Liver (tissue), 9 donors: Measurements from ENCODE around the gene SCGN. TPM values are rescaled to one million over a fixed set of nuclear protein-coding genes. Genes with fewer than 3 reads are reported as not detected.

ENCODE experiments used
- DNase-seq: peaks from one replicate; pipeline ENCODE4 v3.0.0-alpha.2; 2017; ENCODE audit warnings: low spot score
- H3K27ac ChIP-seq, 2 donors: one replicate each; pipeline ENCODE4 v1.7.0; 2013; ENCODE audit warnings: inconsistent platforms in 2 of 2, low read length in 2 of 2, control low read depth in 1 of 2, low read depth in 1 of 2, mild to moderate bottlenecking in 1 of 2
- H3K27me3 ChIP-seq, 4 donors: one replicate each; pipeline versions ENCODE4 v1.6.1 to v1.7.0; 2013; ENCODE audit warnings: low read length in 3 of 4, inconsistent platforms in 1 of 4, mild to moderate bottlenecking in 1 of 4, moderate library complexity in 1 of 4; ENCODE audit not compliant: control insufficient read depth in 4 of 4, insufficient read depth in 4 of 4
- H3K36me3 ChIP-seq, 4 donors: one replicate each; pipeline versions ENCODE4 v1.6.1 to v1.7.0; 2013; ENCODE audit warnings: low read length in 3 of 4, mild to moderate bottlenecking in 3 of 4, low read depth in 1 of 4, moderate library complexity in 1 of 4; ENCODE audit not compliant: control insufficient read depth in 4 of 4, insufficient read depth in 3 of 4
- H3K4me1 ChIP-seq, 4 donors: one replicate each; pipeline versions ENCODE4 v1.6.1 to v1.7.0; 2013; ENCODE audit warnings: low read length in 3 of 4, mild to moderate bottlenecking in 3 of 4, moderate library complexity in 1 of 4; ENCODE audit not compliant: control insufficient read depth in 4 of 4, insufficient read depth in 4 of 4
- H3K4me3 ChIP-seq, 3 donors: one replicate each; pipeline versions ENCODE4 v1.6.1 to v1.7.0; 2013; ENCODE audit warnings: low read length in 3 of 3, control low read depth in 1 of 3, low read depth in 1 of 3, mild to moderate bottlenecking in 1 of 3
- H3K9ac ChIP-seq, 2 donors: one replicate each; pipeline ENCODE4 v1.7.0; 2013; ENCODE audit warnings: low read length in 2 of 2, mild to moderate bottlenecking in 2 of 2, moderate library complexity in 2 of 2, control low read depth in 1 of 2, low read depth in 1 of 2
- H3K9me3 ChIP-seq, 4 donors: one replicate each; pipeline versions ENCODE4 v1.6.1 to v1.7.0; 2013; ENCODE audit warnings: low read length in 3 of 4; ENCODE audit not compliant: control insufficient read depth in 4 of 4
- ATF3 ChIP-seq: IDR thresholded peaks from 2 replicates; pipeline ENCODE4 v1.6.1; 2016; ENCODE audit warnings: antibody characterized with exemption
- EGR1 ChIP-seq, 2 donors: IDR thresholded peaks; 2 replicates each; pipeline ENCODE4 v1.6.1; 2016 to 2018; ENCODE audit warnings: antibody characterized with exemption in 2 of 2, low read depth in 2 of 2
- FOXA1 ChIP-seq: IDR thresholded peaks from 2 replicates; pipeline ENCODE4 v1.6.1; 2016; ENCODE audit warnings: antibody characterized with exemption
- FOXA2 ChIP-seq: IDR thresholded peaks from 2 replicates; pipeline ENCODE4 v1.6.1; 2016; ENCODE audit warnings: antibody characterized with exemption
- GABPA ChIP-seq, 2 donors: IDR thresholded peaks in 1 of 2; conservative IDR thresholded peaks in 1 of 2; 2 replicates each; pipeline ENCODE4 v1.6.1; 2016; ENCODE audit warnings: antibody characterized with exemption in 2 of 2, mild to moderate bottlenecking in 1 of 2, moderate library complexity in 1 of 2
- HNF4A ChIP-seq, 2 donors: conservative IDR thresholded peaks; 2 replicates each; pipeline ENCODE4 v1.6.1; 2016; ENCODE audit warnings: antibody characterized with exemption in 2 of 2, mild to moderate bottlenecking in 2 of 2
- HNF4G ChIP-seq: IDR thresholded peaks from 2 replicates; pipeline ENCODE4 v1.6.1; 2016; ENCODE audit warnings: antibody characterized with exemption
- JUND ChIP-seq, 2 donors: IDR thresholded peaks; 2 replicates each; pipeline ENCODE4 v1.6.1; 2016; ENCODE audit warnings: antibody characterized with exemption in 2 of 2
- NR2F2 ChIP-seq: IDR thresholded peaks from 2 replicates; pipeline ENCODE4 v1.6.1; 2016; ENCODE audit warnings: antibody characterized with exemption
- RAD21 ChIP-seq, 2 donors: IDR thresholded peaks; 2 replicates each; pipeline ENCODE4 v1.6.1; 2016; ENCODE audit warnings: antibody characterized with exemption in 2 of 2, mild to moderate bottlenecking in 2 of 2
- RXRA ChIP-seq, 2 donors: IDR thresholded peaks; 2 replicates each; pipeline ENCODE4 v1.6.1; 2017 to 2018; ENCODE audit warnings: antibody characterized with exemption in 2 of 2, mild to moderate bottlenecking in 1 of 2
- TAF1 ChIP-seq: conservative IDR thresholded peaks from 2 replicates; pipeline ENCODE4 v1.6.1; 2016; ENCODE audit warnings: antibody characterized with exemption, mild to moderate bottlenecking
- YY1 ChIP-seq: IDR thresholded peaks from 2 replicates; pipeline ENCODE4 v1.6.1; 2016; ENCODE audit warnings: antibody characterized with exemption, mild to moderate bottlenecking
- WGBS: extraction: QIAGEN DNeasy Blood & Tissue Kit; methylation state at CpG from one replicate; pipeline ENCODE4 v1.1.7; 2013; 5-methylcytosine and 5-hydroxymethylcytosine counted together
- polyA plus RNA-seq, 2 donors: library from polyadenylated mRNA; stranded (reverse) in 1 of 2; unstranded in 1 of 2; fragments of 200-250 nt in 1 of 2; fragments of >200 nt in 1 of 2; fragmentation: Nextera tagmentation in 1 of 2; extraction: Ambion mirVana in 1 of 2; gene quantifications; one replicate each; pipeline versions ENCODE4 v1.2.1 to v1.2.3, GENCODE V29; 2013 to 2015
- total RNA-seq, 2 donors: library from RNA; depleted of rRNA; stranded (reverse); fragments of >200 nt; gene quantifications; one replicate each; pipeline ENCODE4 v1.2.3, GENCODE V29; 2014
- TF ChIP-seq, protein P1 (sequence below): fragments of 150-350 bp; IDR thresholded peaks from 2 replicates; pipeline ENCODE4 v1.5.1; 2017; ENCODE audit warnings: improper control_type of control experiment, low read depth, low read length; ENCODE audit not compliant: missing input control
- TF ChIP-seq, protein P2 (sequence below): IDR thresholded peaks from 2 replicates; pipeline ENCODE4 v1.6.1; 2016; ENCODE audit warnings: antibody characterized with exemption, mild to moderate bottlenecking
- TF ChIP-seq, protein P3 (sequence below): IDR thresholded peaks from 2 replicates; pipeline ENCODE4 v1.6.1; 2016; ENCODE audit warnings: antibody characterized with exemption
- donor health status: healthy.
- donor health status: healthy.
- donor health status: healthy.
- donor health status: healthy.
- donor health status: healthy.

The SCGN gene
- total and polyA plus RNA-seq, 4 donors = 0.28 to 8.1 (median 2.8) TPM

DNA sequence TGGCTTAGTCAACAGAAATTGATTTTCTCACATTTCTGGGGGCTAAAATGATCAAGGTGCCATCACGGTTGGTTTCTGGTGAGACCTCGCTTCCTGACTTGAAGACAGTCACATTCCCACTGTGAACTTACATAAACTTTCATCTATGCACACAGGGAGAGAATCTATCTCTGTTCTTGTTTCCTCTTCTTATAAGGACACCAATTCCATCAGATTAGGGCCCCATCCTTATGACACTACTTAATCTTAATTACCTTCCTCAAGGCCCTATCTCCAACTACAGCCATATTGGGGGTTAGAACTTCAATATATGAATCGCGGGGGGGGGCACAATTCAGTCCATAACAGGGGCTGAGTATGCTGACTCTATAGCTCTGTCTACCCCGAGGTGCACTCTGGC is 10.6 kb upstream of the SCGN start:
- Histone ChIP-seq H3K9me3 (peaks cover 0 to 6% (median 0%) of the 10 kb centered on the region in 4 donors), H3K27ac (no peak overlapping the region), H3K27me3 (no peaks in the 10 kb centered on the region), H3K4me1 (peaks cover 0 to 6% (median 0%) of the 10 kb centered on the region in 4 donors), H3K4me3 (no peak overlapping the region), H3K36me3 (no peaks in the 10 kb centered on the region), H3K9ac (no peak overlapping the region)
- WGBS = 79% methylated on average over 5 of the region's 5 CpGs
- DNase-seq = no peak
- TF ChIP-seq GABPA (IDR thresholded peaks at IDR 0.05 in 1 of 2, conservative IDR thresholded peaks at IDR 0.05 in 1 of 2) = no peak
- no peak for TF ChIP-seq NR2F2
- TF ChIP-seq RXRA (IDR thresholded peaks at IDR 0.05) = no peak
- TF ChIP-seq, protein P1, sequence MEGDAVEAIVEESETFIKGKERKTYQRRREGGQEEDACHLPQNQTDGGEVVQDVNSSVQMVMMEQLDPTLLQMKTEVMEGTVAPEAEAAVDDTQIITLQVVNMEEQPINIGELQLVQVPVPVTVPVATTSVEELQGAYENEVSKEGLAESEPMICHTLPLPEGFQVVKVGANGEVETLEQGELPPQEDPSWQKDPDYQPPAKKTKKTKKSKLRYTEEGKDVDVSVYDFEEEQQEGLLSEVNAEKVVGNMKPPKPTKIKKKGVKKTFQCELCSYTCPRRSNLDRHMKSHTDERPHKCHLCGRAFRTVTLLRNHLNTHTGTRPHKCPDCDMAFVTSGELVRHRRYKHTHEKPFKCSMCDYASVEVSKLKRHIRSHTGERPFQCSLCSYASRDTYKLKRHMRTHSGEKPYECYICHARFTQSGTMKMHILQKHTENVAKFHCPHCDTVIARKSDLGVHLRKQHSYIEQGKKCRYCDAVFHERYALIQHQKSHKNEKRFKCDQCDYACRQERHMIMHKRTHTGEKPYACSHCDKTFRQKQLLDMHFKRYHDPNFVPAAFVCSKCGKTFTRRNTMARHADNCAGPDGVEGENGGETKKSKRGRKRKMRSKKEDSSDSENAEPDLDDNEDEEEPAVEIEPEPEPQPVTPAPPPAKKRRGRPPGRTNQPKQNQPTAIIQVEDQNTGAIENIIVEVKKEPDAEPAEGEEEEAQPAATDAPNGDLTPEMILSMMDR = no peak
- TF ChIP-seq TAF1 = no peak

DNA sequence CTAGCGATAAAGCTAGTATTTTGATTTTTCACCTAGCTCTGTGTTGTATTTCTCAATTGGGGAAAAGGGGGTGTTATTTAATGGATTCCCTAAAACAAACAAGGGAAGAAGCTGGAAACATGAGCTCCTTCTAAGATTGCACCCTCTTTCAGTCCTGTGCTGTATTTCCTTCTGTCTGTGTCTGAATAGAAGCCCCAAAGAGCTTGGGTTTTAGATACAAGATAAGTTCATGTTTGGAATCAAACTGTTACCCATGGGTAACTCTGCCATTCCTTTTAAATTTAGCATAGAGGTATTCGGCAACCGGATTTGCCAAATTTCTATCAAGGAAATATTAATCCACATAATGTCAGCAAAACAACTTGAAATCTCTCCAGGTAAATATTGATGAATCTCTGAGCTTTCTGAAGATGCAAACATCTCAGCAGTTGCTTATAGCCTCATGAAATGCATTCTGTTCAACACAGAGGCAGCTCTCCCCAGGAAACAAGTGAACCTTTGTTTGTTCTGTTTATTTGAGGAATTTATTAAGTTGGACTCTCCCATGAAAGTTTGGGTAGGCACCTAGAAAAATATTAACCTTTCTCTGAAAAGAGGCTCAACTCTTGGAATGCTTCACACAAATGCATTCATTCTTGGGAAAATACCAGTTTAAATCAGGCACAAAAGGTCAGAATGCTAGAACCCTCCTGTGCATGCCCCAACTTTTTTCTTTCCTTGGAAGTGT is 9.9 kb upstream of the SCGN start:
- TF ChIP-seq NR2F2 (peak; percentile 19), YY1 (no peak)
- H3K36me3 ChIP-seq = no peaks in the 10 kb centered on the region
- no peak for DNase-seq
- WGBS = 80% methylated on average over 3 of the region's 3 CpGs
- no peak overlapping the region for H3K9ac ChIP-seq
- no peak overlapping the region for H3K27ac ChIP-seq
- no peaks in the 10 kb centered on the region for H3K27me3 ChIP-seq
- peaks cover 0 to 6% (median 0%) of the 10 kb centered on the region in 4 donors for H3K9me3 ChIP-seq
- H3K4me3 ChIP-seq = no peak overlapping the region
- peaks cover 0 to 6% (median 0%) of the 10 kb centered on the region in 4 donors for H3K4me1 ChIP-seq

DNA sequence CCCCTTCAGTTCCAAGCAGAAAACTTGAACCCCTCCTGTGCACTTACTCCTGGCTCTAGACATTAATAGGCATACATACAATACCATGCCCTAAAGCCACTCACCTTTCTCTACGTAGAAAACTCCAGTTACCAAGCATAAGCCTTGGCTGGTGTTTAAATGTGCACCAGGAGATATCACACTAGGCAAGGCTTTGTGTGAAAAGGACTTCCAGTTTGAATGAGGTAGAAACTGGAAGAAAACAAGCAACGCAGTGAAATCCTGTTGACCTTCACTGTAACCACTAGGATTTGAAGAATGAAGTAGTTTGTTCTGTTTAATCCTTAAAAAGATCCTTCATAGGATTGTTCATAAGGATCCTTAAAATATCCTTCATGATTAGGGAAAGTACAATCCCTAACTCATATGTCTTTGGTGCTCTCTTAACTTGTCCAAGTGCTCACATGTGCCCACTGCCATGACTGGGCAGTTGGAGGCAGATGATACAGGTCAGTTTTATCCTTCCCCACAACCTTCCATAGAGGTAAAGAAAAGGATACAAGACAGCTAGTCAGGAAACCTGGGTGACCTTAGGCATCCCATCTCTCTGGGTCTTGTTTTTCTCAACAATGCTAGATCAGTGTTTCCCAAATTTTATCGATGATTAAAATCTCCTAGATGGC is 9.2 kb upstream of the SCGN start:
- Histone ChIP-seq H3K27ac (peak overlapping the region in 1 of 2 donors; percentile 7), H3K4me3 (no peak overlapping the region), H3K36me3 (no peaks in the 10 kb centered on the region), H3K27me3 (no peaks in the 10 kb centered on the region), H3K4me1 (peaks cover 0 to 6% (median 0%) of the 10 kb centered on the region in 4 donors), H3K9ac (no peak overlapping the region), H3K9me3 (peaks cover 0 to 6% (median 0%) of the 10 kb centered on the region in 4 donors)
- WGBS = 74% methylated on average over 3 of the region's 3 CpGs
- no peak for DNase-seq
- TF ChIP-seq RAD21 (IDR thresholded peaks at IDR 0.05) (no peak), YY1 (no peak), GABPA (IDR thresholded peaks at IDR 0.05 in 1 of 2, conservative IDR thresholded peaks at IDR 0.05 in 1 of 2) (no peak), HNF4A (conservative IDR thresholded peaks at IDR 0.05) (no peak), NR2F2 (no peak), JUND (IDR thresholded peaks at IDR 0.05) (no peak), TAF1 (no peak), EGR1 (IDR thresholded peaks at IDR 0.05; ENCODE audit: low read depth in 2 of 2) (no peak), FOXA2 (no peak), FOXA1 (no peak), ATF3 (no peak), HNF4G (no peak)
- TF ChIP-seq, protein P2, sequence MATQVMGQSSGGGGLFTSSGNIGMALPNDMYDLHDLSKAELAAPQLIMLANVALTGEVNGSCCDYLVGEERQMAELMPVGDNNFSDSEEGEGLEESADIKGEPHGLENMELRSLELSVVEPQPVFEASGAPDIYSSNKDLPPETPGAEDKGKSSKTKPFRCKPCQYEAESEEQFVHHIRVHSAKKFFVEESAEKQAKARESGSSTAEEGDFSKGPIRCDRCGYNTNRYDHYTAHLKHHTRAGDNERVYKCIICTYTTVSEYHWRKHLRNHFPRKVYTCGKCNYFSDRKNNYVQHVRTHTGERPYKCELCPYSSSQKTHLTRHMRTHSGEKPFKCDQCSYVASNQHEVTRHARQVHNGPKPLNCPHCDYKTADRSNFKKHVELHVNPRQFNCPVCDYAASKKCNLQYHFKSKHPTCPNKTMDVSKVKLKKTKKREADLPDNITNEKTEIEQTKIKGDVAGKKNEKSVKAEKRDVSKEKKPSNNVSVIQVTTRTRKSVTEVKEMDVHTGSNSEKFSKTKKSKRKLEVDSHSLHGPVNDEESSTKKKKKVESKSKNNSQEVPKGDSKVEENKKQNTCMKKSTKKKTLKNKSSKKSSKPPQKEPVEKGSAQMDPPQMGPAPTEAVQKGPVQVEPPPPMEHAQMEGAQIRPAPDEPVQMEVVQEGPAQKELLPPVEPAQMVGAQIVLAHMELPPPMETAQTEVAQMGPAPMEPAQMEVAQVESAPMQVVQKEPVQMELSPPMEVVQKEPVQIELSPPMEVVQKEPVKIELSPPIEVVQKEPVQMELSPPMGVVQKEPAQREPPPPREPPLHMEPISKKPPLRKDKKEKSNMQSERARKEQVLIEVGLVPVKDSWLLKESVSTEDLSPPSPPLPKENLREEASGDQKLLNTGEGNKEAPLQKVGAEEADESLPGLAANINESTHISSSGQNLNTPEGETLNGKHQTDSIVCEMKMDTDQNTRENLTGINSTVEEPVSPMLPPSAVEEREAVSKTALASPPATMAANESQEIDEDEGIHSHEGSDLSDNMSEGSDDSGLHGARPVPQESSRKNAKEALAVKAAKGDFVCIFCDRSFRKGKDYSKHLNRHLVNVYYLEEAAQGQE = no peak
- TF ChIP-seq, protein P3, sequence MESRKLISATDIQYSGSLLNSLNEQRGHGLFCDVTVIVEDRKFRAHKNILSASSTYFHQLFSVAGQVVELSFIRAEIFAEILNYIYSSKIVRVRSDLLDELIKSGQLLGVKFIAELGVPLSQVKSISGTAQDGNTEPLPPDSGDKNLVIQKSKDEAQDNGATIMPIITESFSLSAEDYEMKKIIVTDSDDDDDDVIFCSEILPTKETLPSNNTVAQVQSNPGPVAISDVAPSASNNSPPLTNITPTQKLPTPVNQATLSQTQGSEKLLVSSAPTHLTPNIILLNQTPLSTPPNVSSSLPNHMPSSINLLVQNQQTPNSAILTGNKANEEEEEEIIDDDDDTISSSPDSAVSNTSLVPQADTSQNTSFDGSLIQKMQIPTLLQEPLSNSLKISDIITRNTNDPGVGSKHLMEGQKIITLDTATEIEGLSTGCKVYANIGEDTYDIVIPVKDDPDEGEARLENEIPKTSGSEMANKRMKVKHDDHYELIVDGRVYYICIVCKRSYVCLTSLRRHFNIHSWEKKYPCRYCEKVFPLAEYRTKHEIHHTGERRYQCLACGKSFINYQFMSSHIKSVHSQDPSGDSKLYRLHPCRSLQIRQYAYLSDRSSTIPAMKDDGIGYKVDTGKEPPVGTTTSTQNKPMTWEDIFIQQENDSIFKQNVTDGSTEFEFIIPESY = no peak
- TF ChIP-seq, protein P1 = no peak
